KMS-11 (cell line): ENCODE results near the gene APOM.

Experiments
- H2AFZ ChIP-seq: fragments of 200-600 bp; sonication (generic); 2 replicates; pipeline ENCODE4 v1.6.1; 2016; ENCODE audit warnings: antibody characterized with exemption, mixed run types, low read depth
- H3K27ac ChIP-seq: fragments of 200-600 bp; sonication (generic); 2 replicates; pipeline ENCODE4 v1.6.1; 2016; ENCODE audit warnings: mild to moderate bottlenecking, mixed run types
- H3K27me3 ChIP-seq: fragments of 200-600 bp; sonication (generic); 2 replicates; pipeline ENCODE4 v1.6.1; 2017; ENCODE audit warnings: mild to moderate bottlenecking, low read depth, mixed run types, moderate library complexity; ENCODE audit not compliant: insufficient read depth
- H3K36me3 ChIP-seq: fragments of 200-600 bp; sonication (generic); 2 replicates; pipeline ENCODE4 v1.6.1; 2017; ENCODE audit warnings: mild to moderate bottlenecking, mixed run types; ENCODE audit not compliant: insufficient read depth
- H3K4me1 ChIP-seq: fragments of 200-600 bp; sonication (generic); 2 replicates; pipeline ENCODE4 v1.6.1; 2016; ENCODE audit warnings: mild to moderate bottlenecking, low read depth, mixed run types; ENCODE audit not compliant: poor library complexity, severe bottlenecking
- H3K4me2 ChIP-seq: fragments of 200-600 bp; sonication (generic); 2 replicates; pipeline ENCODE4 v1.7.0; 2016; ENCODE audit warnings: mild to moderate bottlenecking, mixed run types
- H3K4me3 ChIP-seq: fragments of 200-600 bp; sonication (generic); IDR thresholded peaks from 2 replicates; pipeline ENCODE4 v1.6.1; 2017; ENCODE audit warnings: low read depth, low read length, mixed read lengths; ENCODE audit not compliant: insufficient read depth
- H3K79me2 ChIP-seq: fragments of 200-600 bp; sonication (generic); 2 replicates; pipeline ENCODE4 v1.6.1; 2016; ENCODE audit warnings: low read depth, mixed run types; ENCODE audit not compliant: insufficient read depth
- H3K9ac ChIP-seq: fragments of 200-600 bp; sonication (generic); 2 replicates; pipeline ENCODE4 v1.6.1; 2016; ENCODE audit warnings: mild to moderate bottlenecking, mixed run types
- H4K20me1 ChIP-seq: fragments of 200-600 bp; sonication (generic); 2 replicates; pipeline ENCODE4 v1.6.1; 2016; ENCODE audit warnings: mild to moderate bottlenecking, mixed run types; ENCODE audit not compliant: insufficient read depth
- TF ChIP-seq, protein P1 (sequence below): fragments of 200-600 bp; sonication (generic); conservative IDR thresholded peaks from 2 replicates; pipeline ENCODE4 v1.6.1; 2017; ENCODE audit warnings: low read depth, mild to moderate bottlenecking, antibody characterized with exemption, low read length, moderate library complexity, mixed read lengths

The APOM gene

DNA sequence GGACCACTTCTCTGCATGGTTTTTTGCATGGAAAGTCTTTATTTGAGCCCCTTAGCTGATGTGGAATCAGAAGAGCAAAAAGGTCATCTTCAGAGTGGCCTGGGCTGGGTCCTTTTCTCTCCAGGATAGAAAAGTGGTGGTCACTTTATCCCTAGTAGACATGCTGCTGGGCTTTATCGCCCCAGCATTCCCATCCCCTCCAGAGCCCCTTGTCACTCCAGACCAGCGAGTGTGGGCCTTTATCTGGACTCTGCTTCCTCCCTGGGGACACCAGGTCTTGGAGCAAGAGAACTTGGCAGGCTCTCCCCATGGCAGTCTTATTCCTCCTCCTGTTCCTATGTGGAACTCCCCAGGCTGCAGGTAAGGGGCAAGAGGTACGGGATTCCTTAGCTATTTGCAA, 50.9 kb downstream of the APOM start, which contains the start of gene LY6G6F:
Gene LY6G6F (plus strand): TSS at position 268 of the 400 bp plus-strand sequence. CDS start 41 bp downstream, at position 309.
- no peak within 1 kb of the TSS for H2AFZ ChIP-seq
- TF ChIP-seq, protein P1, sequence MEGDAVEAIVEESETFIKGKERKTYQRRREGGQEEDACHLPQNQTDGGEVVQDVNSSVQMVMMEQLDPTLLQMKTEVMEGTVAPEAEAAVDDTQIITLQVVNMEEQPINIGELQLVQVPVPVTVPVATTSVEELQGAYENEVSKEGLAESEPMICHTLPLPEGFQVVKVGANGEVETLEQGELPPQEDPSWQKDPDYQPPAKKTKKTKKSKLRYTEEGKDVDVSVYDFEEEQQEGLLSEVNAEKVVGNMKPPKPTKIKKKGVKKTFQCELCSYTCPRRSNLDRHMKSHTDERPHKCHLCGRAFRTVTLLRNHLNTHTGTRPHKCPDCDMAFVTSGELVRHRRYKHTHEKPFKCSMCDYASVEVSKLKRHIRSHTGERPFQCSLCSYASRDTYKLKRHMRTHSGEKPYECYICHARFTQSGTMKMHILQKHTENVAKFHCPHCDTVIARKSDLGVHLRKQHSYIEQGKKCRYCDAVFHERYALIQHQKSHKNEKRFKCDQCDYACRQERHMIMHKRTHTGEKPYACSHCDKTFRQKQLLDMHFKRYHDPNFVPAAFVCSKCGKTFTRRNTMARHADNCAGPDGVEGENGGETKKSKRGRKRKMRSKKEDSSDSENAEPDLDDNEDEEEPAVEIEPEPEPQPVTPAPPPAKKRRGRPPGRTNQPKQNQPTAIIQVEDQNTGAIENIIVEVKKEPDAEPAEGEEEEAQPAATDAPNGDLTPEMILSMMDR: no peak
- no peaks in the 10 kb centered on the region for H4K20me1 ChIP-seq
- no peak within 1 kb of the TSS for H3K4me3 ChIP-seq
- 0 out of 2 replicates have a peak, but pooled peaks cover 11% of the 10 kb centered on the region for H3K79me2 ChIP-seq
- no peaks in the 10 kb centered on the region for H3K36me3 ChIP-seq
- H3K4me2 ChIP-seq: no peak within 1 kb of the TSS
- H3K9ac ChIP-seq: no peak within 1 kb of the TSS
- H3K27ac ChIP-seq: no peak within 1 kb of the TSS
- H3K4me1 ChIP-seq: peaks cover 17% of the 10 kb centered on the region
- H3K27me3 ChIP-seq: 0 out of 2 replicates have a peak, but pooled peaks cover 2% of the 10 kb centered on the region

DNA sequence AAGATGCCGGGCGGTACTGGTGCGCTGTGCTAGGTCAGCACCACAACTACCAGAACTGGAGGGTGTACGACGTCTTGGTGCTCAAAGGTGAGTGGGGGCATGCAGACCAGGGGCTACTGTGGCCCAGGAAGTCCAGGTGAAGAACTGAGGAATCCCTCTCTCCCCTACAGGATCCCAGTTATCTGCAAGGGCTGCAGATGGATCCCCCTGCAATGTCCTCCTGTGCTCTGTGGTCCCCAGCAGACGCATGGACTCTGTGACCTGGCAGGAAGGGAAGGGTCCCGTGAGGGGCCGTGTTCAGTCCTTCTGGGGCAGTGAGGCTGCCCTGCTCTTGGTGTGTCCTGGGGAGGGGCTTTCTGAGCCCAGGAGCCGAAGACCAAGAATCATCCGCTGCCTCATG, 52.0 kb downstream of the APOM start:
- Histone ChIP-seq H3K27ac (no peak overlapping the region), H3K27me3 (0 out of 2 replicates have a peak, but pooled peaks cover 2% of the 10 kb centered on the region), H3K4me3 (no peak overlapping the region), H3K4me2 (no peak overlapping the region), H3K4me1 (peaks cover 13% of the 10 kb centered on the region), H3K36me3 (no peaks in the 10 kb centered on the region), H4K20me1 (no peaks in the 10 kb centered on the region), H3K9ac (no peak overlapping the region), H2AFZ (no peak overlapping the region), H3K79me2 (0 out of 2 replicates have a peak, but pooled peaks cover under 1% of the 10 kb centered on the region)
- TF ChIP-seq, protein P1: no peak
